Middle frontal gyrus (tissue), 1 donor: ENCODE measurements around the gene BCL2L1.
A peak's percentile ranks its signal among the peaks of the same experiment; 100 is the strongest.
"Not testable (repeated sequence)": the region's sequence is repeated elsewhere in the genome, so short reads cannot be mapped to it uniquely, and the experiment has no call there.

ENCODE experiments used
- DNase-seq: peaks from one replicate; pipeline ENCODE4 v3.0.0-alpha.2; 2015; ENCODE audit warnings: low spot score; ENCODE audit errors: extremely low spot score

Gene BCL2L1

GRCh38 chr20:31677553-31678260 is 45.0 kb downstream of the BCL2L1 start:
- DNase-seq: no peak

- DNase-seq: no peak
These were observed 46.1 kb downstream of the BCL2L1 start for GRCh38 chr20:31676609-31676989.

DNA sequence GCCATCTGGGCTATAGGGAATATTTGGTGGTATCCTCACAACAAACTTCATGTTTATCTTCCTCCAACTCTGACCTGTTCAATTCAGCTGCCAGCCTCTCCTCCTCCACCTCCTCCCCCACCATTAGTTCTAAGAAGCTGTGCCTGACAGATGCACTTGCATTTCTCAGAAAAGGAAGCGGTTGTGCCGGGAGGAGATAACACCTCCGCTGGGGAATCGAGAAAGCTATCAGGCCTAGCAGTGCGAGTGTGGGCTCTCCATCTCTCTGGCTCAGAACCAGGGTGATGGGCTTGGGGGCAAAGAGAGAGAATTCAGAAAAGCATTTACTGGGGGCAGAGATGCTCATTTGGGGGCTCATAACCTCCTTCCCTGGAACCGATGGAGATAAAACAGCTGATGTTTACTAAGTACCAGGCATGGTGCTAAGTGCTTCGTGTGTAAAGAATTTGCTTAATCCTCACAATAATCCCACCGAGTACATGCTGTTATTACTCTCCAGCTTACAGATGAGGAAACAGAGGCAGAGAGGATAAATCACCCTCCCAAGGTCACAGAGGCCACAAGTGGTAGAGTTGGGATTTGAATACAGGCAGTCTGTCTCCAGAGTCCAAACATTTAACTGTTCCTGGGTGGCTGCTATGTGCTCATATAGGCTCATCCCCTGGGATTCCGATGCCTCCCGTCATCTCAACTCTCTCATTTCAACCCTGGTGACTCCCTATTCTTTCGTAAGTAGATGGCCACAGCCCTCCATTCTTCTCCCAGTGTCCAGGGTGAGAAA is 46.6 kb downstream of the BCL2L1 start:
- DNase-seq: no peak

GRCh38 chr20:31674895-31675827 is 47.5 kb downstream of the BCL2L1 start:
- DNase-seq: peak; percentile 41

DNA sequence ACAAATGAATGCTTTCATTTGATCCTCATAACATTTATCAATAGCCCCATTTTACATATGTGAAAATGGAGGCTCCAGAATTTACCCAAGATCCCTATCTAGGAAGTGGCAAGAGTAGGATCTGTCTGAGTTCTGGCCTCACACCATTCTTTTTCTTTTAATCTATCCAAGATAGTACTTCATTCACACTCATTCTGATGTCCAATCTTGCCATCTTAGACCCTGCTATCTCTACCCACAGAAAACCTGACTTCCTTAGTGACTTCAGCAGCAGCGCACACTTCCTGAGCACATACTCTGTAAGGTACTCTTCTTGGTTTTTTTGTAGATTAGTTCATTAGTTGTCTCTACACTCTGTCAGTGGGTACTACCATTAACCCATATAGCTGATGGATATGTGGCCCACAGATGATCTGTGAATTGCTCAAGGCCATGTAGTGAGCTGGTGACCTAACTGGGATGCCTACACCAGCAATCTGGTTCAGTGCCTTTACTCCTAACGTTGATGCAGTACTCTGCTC is 48.7 kb downstream of the BCL2L1 start:
- DNase-seq: no peak

GRCh38 chr20:31673435-31673834 is 49.2 kb downstream of the BCL2L1 start:
- DNase-seq: no peak

DNA sequence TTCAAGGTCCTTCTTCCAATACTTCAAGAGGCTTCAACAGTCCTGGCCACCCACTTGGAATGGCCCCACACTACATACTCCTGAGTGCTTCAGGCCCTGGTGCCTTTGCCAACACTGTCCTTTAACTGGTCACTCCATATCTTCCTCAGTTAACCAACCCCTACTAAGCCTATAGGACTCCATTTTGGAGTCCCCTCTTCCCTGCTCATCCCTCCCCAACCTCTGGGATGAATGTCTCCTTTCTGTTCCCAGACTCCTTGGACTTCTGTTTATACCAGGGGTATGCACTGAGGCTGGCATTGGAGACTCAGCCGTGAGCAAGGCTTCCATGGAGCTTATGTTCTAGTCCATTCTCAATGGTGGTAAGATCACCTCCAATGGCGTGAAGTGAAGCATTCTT is 51.3 kb downstream of the BCL2L1 start:
- DNase-seq: no peak

- peak; percentile 71 for DNase-seq
These were observed 52.1 kb downstream of the BCL2L1 start for GRCh38 chr20:31670371-31671228.

- DNase-seq: no peak
These were observed 52.8 kb downstream of the BCL2L1 start for GRCh38 chr20:31669876-31670275.

DNA sequence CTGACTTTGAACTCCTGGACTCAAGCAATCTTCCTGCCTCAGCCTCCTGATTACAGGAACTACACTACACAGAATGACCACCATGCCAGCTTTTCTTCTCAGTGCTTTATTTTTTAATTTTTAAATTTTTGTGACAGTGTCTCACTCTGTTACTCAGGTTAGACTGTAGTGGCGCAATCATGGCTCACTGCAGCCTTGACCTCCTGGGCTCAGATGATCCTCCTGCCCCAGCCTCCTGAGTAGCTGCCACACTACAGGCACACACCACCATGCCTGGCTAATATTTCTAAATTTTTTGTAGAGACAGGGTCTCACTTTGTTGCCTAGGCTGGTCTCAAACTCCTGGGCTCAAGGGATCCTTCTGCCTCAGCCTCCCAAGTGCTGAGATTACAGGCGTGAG is 53.7 kb downstream of the BCL2L1 start:
- DNase-seq: not testable (repeated sequence)

GRCh38 chr20:31667315-31668285 is 55.1 kb downstream of the BCL2L1 start:
- DNase-seq: no peak

- no peak for DNase-seq
These were observed 56.2 kb downstream of the BCL2L1 start for GRCh38 chr20:31666258-31667042.

- DNase-seq: no peak
These were observed 56.9 kb downstream of the BCL2L1 start for GRCh38 chr20:31665753-31666152.

- no peak for DNase-seq
These were observed 57.8 kb downstream of the BCL2L1 start for GRCh38 chr20:31664696-31665354.

DNA sequence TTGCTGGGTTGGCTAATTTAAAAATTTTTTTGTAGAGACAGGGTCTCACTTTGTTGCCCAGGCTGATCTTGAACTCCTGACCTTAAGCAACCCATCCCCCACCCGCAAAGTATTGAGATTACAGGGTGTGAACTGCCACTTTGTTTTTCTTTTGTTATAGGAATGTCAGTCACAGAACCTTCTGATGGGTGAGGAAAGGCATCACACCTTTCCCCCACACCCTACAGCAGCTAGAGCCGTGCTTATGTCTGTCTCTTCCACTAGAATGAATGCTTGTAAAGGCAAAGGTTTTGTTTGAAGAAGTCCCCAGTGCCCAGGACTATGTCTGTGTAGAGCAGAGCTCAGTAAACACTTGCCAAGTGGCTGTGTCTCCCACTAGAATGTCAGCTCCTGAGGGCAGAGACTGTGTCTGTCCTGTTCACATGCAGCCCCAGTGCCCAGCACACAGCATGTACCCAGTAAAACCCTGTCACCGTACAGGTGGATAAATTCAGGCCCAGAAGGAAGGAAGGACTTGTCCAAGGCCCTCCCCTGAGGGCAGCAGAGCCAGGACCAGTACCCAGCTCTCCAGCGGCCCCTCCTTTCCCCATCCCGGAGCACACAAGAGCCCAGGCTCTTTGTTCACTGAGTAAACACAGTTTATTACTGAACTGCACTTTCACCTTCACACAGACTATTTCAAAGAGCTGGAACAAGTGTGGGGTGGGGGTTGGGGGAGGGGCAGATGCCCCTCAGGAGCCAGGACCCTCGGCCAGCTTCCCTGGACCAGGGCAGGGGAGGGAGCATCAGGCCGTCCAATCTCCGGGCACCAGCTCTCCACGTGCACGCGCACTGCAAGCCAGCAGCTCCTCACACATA is 58.6 kb downstream of the BCL2L1 start:
- no peak for DNase-seq

DNA sequence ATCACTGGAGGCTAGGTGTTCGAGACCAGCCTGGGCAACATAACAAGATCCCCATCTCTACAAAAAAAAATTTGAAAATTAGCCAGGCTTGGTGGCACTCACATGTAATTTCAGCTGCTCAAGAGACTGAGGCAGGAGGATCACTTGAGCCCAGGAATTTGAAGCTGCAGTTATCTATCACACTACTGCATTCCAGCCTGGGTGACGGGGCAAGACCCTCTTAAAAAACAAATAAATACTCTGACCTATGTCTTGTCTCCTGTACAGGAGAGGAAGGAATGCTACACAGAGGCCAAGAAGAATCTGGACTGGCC is 59.2 kb downstream of the BCL2L1 start:
- no peak for DNase-seq

- no peak for DNase-seq
These were observed 60.3 kb downstream of the BCL2L1 start for GRCh38 chr20:31662372-31662854.
